IMR-90 (cell line): ENCODE data around the gene TMOD4. TPM values are rescaled to one million over a fixed set of nuclear protein-coding genes. Genes with fewer than 3 reads are reported as not detected.

Experiments used
- ATAC-seq: fragments of 200-7000 bp; cut with Tn5 transposase; 2 replicates; pipeline ENCODE4 v1.9.1; 2020; ENCODE audit warnings: low read depth, mild to moderate bottlenecking, moderate library complexity
- BruUV-seq: library from RNA; stranded (reverse); fragments of 400-500 nt; replicated peaks from 2 replicates; lab custom pipeline; 2021; lab: Mats Ljungman, UMichigan
- CTCF ChIA-PET: fragments of 300-600 bp; formaldehyde crosslinking; extraction: SDS; loops from one replicate; lab custom pipeline; 2021; ENCODE audit warnings: antibody characterized with exemption; lab: Yijun Ruan, JAX
- POLR2A ChIA-PET: fragments of 300-600 bp; sonication (Branson Sonifier 250); formaldehyde crosslinking; loops from one replicate; lab custom pipeline; 2022; ENCODE audit warnings: antibody characterized with exemption; ENCODE audit not compliant: unreplicated experiment; lab: Charles Lee
- DNase-seq: peaks from one replicate; pipeline ENCODE4 v3.0.0; 2013
- H2AFZ ChIP-seq: replicated peaks from 2 replicates; pipeline ENCODE3; 2013; ENCODE audit warnings: low read length, mild to moderate bottlenecking; ENCODE audit not compliant: poor library complexity
- H2AK5ac ChIP-seq: 2 replicates; pipeline ENCODE4 v1.6.1; 2013; ENCODE audit warnings: low read depth, low read length, inconsistent platforms
- H2AK9ac ChIP-seq: replicated peaks from 2 replicates; pipeline ENCODE3; 2013; ENCODE audit warnings: mild to moderate bottlenecking, low read depth, low read length, moderate library complexity; ENCODE audit not compliant: poor library complexity
- H2BK120ac ChIP-seq: 2 replicates; pipeline ENCODE4 v1.6.1; 2013; ENCODE audit warnings: low read depth, low read length, inconsistent platforms
- H2BK15ac ChIP-seq: 3 replicates; pipeline ENCODE4 v1.6.1; 2013; ENCODE audit warnings: low read depth, low read length, inconsistent platforms
- H2BK20ac ChIP-seq: 2 replicates; pipeline ENCODE4 v1.6.1; 2013; ENCODE audit warnings: low read depth, mild to moderate bottlenecking, inconsistent platforms, low read length, moderate library complexity
- H2BK5ac ChIP-seq: 2 replicates; pipeline ENCODE4 v1.6.1; 2013; ENCODE audit warnings: mild to moderate bottlenecking, low read depth, low read length, inconsistent platforms; ENCODE audit not compliant: poor library complexity, severe bottlenecking
- H3K14ac ChIP-seq: replicated peaks from 2 replicates; pipeline ENCODE4 v1.6.1; 2013; ENCODE audit warnings: low read depth, low read length, inconsistent platforms
- H3K18ac ChIP-seq: 2 replicates; pipeline ENCODE4 v1.6.1; 2013; ENCODE audit warnings: low read depth, low read length, control low read depth
- H3K23ac ChIP-seq: 2 replicates; pipeline ENCODE4 v1.6.1; 2013; ENCODE audit warnings: low read depth, low read length, inconsistent platforms
- H3K27ac ChIP-seq: 2 replicates; pipeline ENCODE4 v1.5.1; 2013; ENCODE audit warnings: mild to moderate bottlenecking, control low read depth, low read length; ENCODE audit not compliant: insufficient read depth
- H3K27me3 ChIP-seq: 2 replicates; pipeline ENCODE4 v1.6.1; 2013; ENCODE audit warnings: low read length; ENCODE audit not compliant: control insufficient read depth, insufficient read depth
- H3K36me3 ChIP-seq: 2 replicates; pipeline ENCODE4 v1.6.1; 2013; ENCODE audit warnings: low read length, mixed read lengths; ENCODE audit not compliant: control insufficient read depth, insufficient read depth
- H3K4ac ChIP-seq: 2 replicates; pipeline ENCODE4 v1.6.1; 2013; ENCODE audit warnings: low read depth, low read length, inconsistent platforms
- H3K4me1 ChIP-seq: 2 replicates; pipeline ENCODE4 v1.6.1; 2013; ENCODE audit warnings: low read length, mixed read lengths; ENCODE audit not compliant: control insufficient read depth, insufficient read depth
- H3K4me2 ChIP-seq: 2 replicates; pipeline ENCODE4 v1.6.1; 2013; ENCODE audit warnings: low read depth, mild to moderate bottlenecking, control low read depth, low read length, moderate library complexity
- H3K4me3 ChIP-seq: 2 replicates; pipeline ENCODE4 v1.5.1; 2013; ENCODE audit warnings: low read depth, mild to moderate bottlenecking, control low read depth, low read length, moderate library complexity; ENCODE audit not compliant: insufficient read depth
- H3K56ac ChIP-seq: 2 replicates; pipeline ENCODE4 v1.6.1; 2013; ENCODE audit warnings: low read length, inconsistent platforms; ENCODE audit not compliant: insufficient read depth; ENCODE audit errors: extremely low read depth
- H3K79me1 ChIP-seq, 2 experiments: 2 replicates each; pipeline ENCODE4 v1.6.1; 2013; ENCODE audit warnings: low read length in 2 of 2, inconsistent platforms in 1 of 2, low read depth in 1 of 2
- H3K9ac ChIP-seq: 2 replicates; pipeline ENCODE4 v1.6.1; 2013; ENCODE audit warnings: low read depth, low read length, control low read depth
- H3K9me1 ChIP-seq: 2 replicates; pipeline ENCODE4 v1.6.1; 2013; ENCODE audit warnings: low read length, inconsistent platforms; ENCODE audit not compliant: insufficient read depth
- H3K9me3 ChIP-seq: 2 replicates; pipeline ENCODE4 v1.6.1; 2013; ENCODE audit warnings: low read length; ENCODE audit not compliant: control insufficient read depth, insufficient read depth
- H4K20me1 ChIP-seq: 2 replicates; pipeline ENCODE4 v1.6.1; 2013; ENCODE audit warnings: low read length, inconsistent platforms; ENCODE audit not compliant: insufficient read depth
- H4K5ac ChIP-seq: 2 replicates; pipeline ENCODE4 v1.6.1; 2013; ENCODE audit warnings: mild to moderate bottlenecking, low read depth, low read length, control low read depth
- H4K8ac ChIP-seq, 2 experiments: 2 replicates each; pipeline ENCODE4 v1.6.1; 2013; ENCODE audit warnings: low read depth in 2 of 2, low read length in 2 of 2, control low read depth in 1 of 2, inconsistent platforms in 1 of 2
- H4K91ac ChIP-seq: 2 replicates; pipeline ENCODE4 v1.6.1; 2013; ENCODE audit warnings: low read depth, low read length, inconsistent platforms; ENCODE audit not compliant: insufficient read depth
- BHLHE40 ChIP-seq: fragments of 150-350 bp; IDR thresholded peaks from 2 replicates; pipeline ENCODE4 v1.6.1; 2016; ENCODE audit warnings: mild to moderate bottlenecking, low read depth, low read length
- CEBPB ChIP-seq: IDR thresholded peaks from 2 replicates; pipeline ENCODE4 v1.6.1; 2012; ENCODE audit warnings: low read depth, low read length, improper control_type of control experiment
- CHD1 ChIP-seq: IDR thresholded peaks from 2 replicates; pipeline ENCODE4 v1.6.1; 2012; ENCODE audit warnings: low read depth, low read length, improper control_type of control experiment
- ELK1 ChIP-seq: fragments of 150-350 bp; IDR thresholded peaks from 2 replicates; pipeline ENCODE4 v1.6.1; 2016; ENCODE audit warnings: low read depth, mild to moderate bottlenecking, low read length, moderate library complexity, borderline replicate concordance
- FOS ChIP-seq: fragments of 150-350 bp; IDR thresholded peaks from 2 replicates; pipeline ENCODE4 v1.6.1; 2016; ENCODE audit warnings: low read depth, low read length
- MAFK ChIP-seq: IDR thresholded peaks from 2 replicates; pipeline ENCODE4 v1.6.1; 2012; ENCODE audit warnings: low read depth, low read length, improper control_type of control experiment
- MAZ ChIP-seq: IDR thresholded peaks from 2 replicates; pipeline ENCODE4 v1.6.1; 2012; ENCODE audit warnings: low read depth, mild to moderate bottlenecking, low read length, improper control_type of control experiment, moderate library complexity, borderline replicate concordance
- MXI1 ChIP-seq: IDR thresholded peaks from 2 replicates; pipeline ENCODE4 v1.6.1; 2012; ENCODE audit warnings: low read depth, mild to moderate bottlenecking, low read length, moderate library complexity, borderline replicate concordance
- NFE2L2 ChIP-seq: fragments of 150-350 bp; IDR thresholded peaks from 2 replicates; pipeline ENCODE4 v1.6.1; 2016; ENCODE audit warnings: low read depth, mild to moderate bottlenecking, low read length
- POLR2A ChIP-seq: IDR thresholded peaks from 2 replicates; pipeline ENCODE4 v1.6.1; 2012; ENCODE audit warnings: mild to moderate bottlenecking, low read depth, low read length
- RAD21 ChIP-seq: IDR thresholded peaks from 2 replicates; pipeline ENCODE4 v1.6.1; 2012; ENCODE audit warnings: low read length, improper control_type of control experiment
- RCOR1 ChIP-seq: IDR thresholded peaks from 2 replicates; pipeline ENCODE4 v1.6.1; 2012; ENCODE audit warnings: mild to moderate bottlenecking, low read length, improper control_type of control experiment; ENCODE audit not compliant: insufficient replicate concordance
- WGBS, 2 experiments: methylation state at CpG; one replicate each; pipeline versions ENCODE4 v1.1.5 to v1.1.7; 2013; ENCODE audit warnings: missing lambda C conversion rate in 2 of 2; ENCODE audit not compliant: insufficient read length in 1 of 2; ENCODE audit errors: extremely low coverage in 2 of 2; 5-methylcytosine and 5-hydroxymethylcytosine counted together
- dilution Hi-C: fragments of 300-500 bp; cut with HindIII; formaldehyde crosslinking; loops from one replicate; pipeline ENCODE4 v1.14.3; 2018; ENCODE audit warnings: low sequenced_read_pairs; ENCODE audit not compliant: unreplicated experiment
- in situ Hi-C: fragments of 300-500 bp; cut with MboI; formaldehyde crosslinking; loops from 3 replicates; pipeline ENCODE4 v1.14.3; 2019; ENCODE audit warnings: low sequenced_read_pairs, inconsistent platforms, mixed read lengths
- intact Hi-C: fragments of 100-400 bp; cut with micrococcal nuclease; formaldehyde crosslinking; loops from 2 replicates; pipeline ENCODE4 v1.10.0; 2022
- polyA plus RNA-seq, 3 experiments: library from polyadenylated mRNA; depleted of rRNA; stranded (reverse); fragments of >200 nt; gene quantifications; 2 replicates each; pipeline ENCODE4 v1.2.3, GENCODE V29; 2012; ENCODE audit warnings: low replicate concordance in 1 of 3
- total RNA-seq: library from RNA; depleted of rRNA; stranded (reverse); fragments of >200 nt; gene quantifications from 2 replicates; pipeline ENCODE4 v1.2.3, GENCODE V29; 2012
- TF ChIP-seq, protein P1 (sequence below): fragments of 150-350 bp; IDR thresholded peaks from 2 replicates; pipeline ENCODE4 v1.6.1; 2017; ENCODE audit warnings: mild to moderate bottlenecking, antibody characterized with exemption, low read length, low read depth

The TMOD4 gene
- total and polyA plus RNA-seq, 2 of the 4 experiments (the other 2 are of a cell fraction) = 0.27 TPM; not detected in 1

DNA sequence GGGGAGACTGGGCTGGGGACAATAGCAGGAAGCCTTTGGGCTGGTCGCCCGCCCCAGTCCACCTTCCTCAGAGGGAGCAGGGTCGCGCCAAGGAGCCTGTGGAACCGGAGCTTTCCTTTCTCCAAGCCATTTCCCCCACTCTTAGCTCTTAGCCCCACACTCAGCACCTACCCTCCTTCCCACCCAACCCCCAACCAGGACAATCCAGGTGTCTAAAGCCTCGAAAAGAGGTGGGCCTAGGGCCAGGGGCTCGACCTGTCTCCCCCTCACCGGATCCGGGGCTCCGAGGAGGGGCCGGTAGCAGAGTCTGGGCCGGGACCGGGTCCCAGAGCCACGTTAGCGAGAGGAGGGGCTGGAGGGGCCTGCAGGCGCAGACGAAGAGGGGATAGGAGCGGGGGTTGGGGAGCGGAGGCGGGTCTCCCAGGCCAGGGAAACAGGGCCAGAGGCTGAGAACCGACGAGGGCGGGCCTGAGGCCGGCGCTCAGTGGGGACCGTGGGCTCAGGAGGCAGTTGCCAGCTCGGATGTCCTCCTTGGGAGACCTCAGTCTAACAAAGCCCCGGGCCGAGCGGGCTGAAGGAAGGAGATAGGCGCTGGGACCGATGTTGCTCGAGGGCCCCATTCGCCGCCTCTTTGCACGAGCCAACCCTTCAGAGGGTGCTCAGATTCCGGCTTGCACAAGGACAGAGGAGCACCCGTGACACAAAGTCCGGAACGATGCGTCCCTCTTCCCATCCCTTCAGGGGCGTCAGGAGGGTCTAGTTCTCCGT lies 30.3 kb downstream of the TMOD4 start (continued):
- TF ChIP-seq MAZ = no peak
- no peak for TF ChIP-seq RAD21

- no peak overlapping the region for H2AFZ ChIP-seq
- no peak for ATAC-seq
- H3K4me1 ChIP-seq = peaks cover 5% of the 10 kb centered on the region
- H3K9me1 ChIP-seq = peaks cover 4% of the 10 kb centered on the region; the same call in 1 of the 2 replicates
- no peak overlapping the region for H3K18ac ChIP-seq
- H2BK120ac ChIP-seq = no peak overlapping the region
- H4K8ac ChIP-seq = no peak overlapping the region
- ChIA-PET POLR2A (no interaction called here), CTCF (interaction anchor here (1.1 kb wide), 1 partner anchor 41 kb away, joined by 3 read pairs; no protein-coding TSS in a partner anchor)
- no peak overlapping the region for H2BK5ac ChIP-seq
- no TSS peak for BruUV-seq
- no peaks in the 10 kb centered on the region; the same call in 1 of the 2 replicates for H3K36me3 ChIP-seq
- H2AK9ac ChIP-seq = no peak overlapping the region
- no peak overlapping the region for H3K27ac ChIP-seq
- intact Hi-C loops = loop anchor here (5.0 kb wide), 1 partner anchor 72 kb away; the partner anchor contains the start of gene GABPB2
- peaks cover 0 to 6% of the 10 kb centered on the region in 2 experiments; a peak in 1 of 4 replicates for H3K79me1 ChIP-seq
- peaks cover 2% of the 10 kb centered on the region; the same call in 1 of the 2 replicates for H3K27me3 ChIP-seq
- H2BK20ac ChIP-seq = no peak overlapping the region
- H3K9ac ChIP-seq = no peak overlapping the region
- 82% methylated on average over 2 of the region's 7 CpGs; no CpG with 5 or more reads in 1 of the 2 experiments for WGBS, 2 experiments
- H3K4ac ChIP-seq = no peak overlapping the region
- no peak overlapping the region for H3K4me2 ChIP-seq
- no peak for DNase-seq
- H3K4me3 ChIP-seq = no peak overlapping the region
- no peak overlapping the region for H2AK5ac ChIP-seq
- no peak overlapping the region for H3K56ac ChIP-seq
- no peak overlapping the region for H4K91ac ChIP-seq
- in situ Hi-C loops = no loop called here
- dilution Hi-C loops = no loop called here
- H4K5ac ChIP-seq = no peak overlapping the region
- H3K9me3 ChIP-seq = no peaks in the 10 kb centered on the region
- no peak overlapping the region for H3K23ac ChIP-seq
- H4K20me1 ChIP-seq = peaks cover 5% of the 10 kb centered on the region; the same call in 1 of the 2 replicates
- H2BK15ac ChIP-seq = no peak overlapping the region
- no peak overlapping the region for H3K14ac ChIP-seq
- TF ChIP-seq POLR2A (no peak), MXI1 (no peak), RCOR1 (no peak), RAD21 (no peak), ELK1 (no peak), FOS (no peak), MAFK (no peak), CHD1 (no peak), NFE2L2 (no peak), CEBPB (no peak), BHLHE40 (no peak)
- TF ChIP-seq, protein P1, sequence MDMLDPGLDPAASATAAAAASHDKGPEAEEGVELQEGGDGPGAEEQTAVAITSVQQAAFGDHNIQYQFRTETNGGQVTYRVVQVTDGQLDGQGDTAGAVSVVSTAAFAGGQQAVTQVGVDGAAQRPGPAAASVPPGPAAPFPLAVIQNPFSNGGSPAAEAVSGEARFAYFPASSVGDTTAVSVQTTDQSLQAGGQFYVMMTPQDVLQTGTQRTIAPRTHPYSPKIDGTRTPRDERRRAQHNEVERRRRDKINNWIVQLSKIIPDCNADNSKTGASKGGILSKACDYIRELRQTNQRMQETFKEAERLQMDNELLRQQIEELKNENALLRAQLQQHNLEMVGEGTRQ = no peak
Observed at GRCh38 chr1:151144474-151145303, 31.1 kb downstream of the TMOD4 start.
